SU-DHL-6 (cell line): ENCODE measurements around the gene C1orf141.

ENCODE experiments used
- H2AFZ ChIP-seq: fragments of 200-600 bp; sonication (generic); 2 replicates; pipeline ENCODE4 v1.6.1; 2014; ENCODE audit warnings: low read depth, mild to moderate bottlenecking, moderate library complexity, mixed read lengths, antibody characterized with exemption, low read length; ENCODE audit not compliant: severe bottlenecking
- H3F3A ChIP-seq: fragments of 200-600 bp; shearing (Covaris generic); 2 replicates; pipeline ENCODE4 v1.6.0; 2016; ENCODE audit warnings: antibody characterized with exemption, mild to moderate bottlenecking; ENCODE audit not compliant: insufficient read depth
- H3K27ac ChIP-seq: fragments of 200-600 bp; sonication (generic); 2 replicates; pipeline ENCODE4 v1.5.1; 2016; ENCODE audit warnings: low read depth, mild to moderate bottlenecking, low read length, moderate library complexity, mixed read lengths
- H3K27me3 ChIP-seq: fragments of 200-600 bp; sonication (generic), shearing (Covaris generic); 2 replicates; pipeline ENCODE4 v1.6.0; 2014; ENCODE audit warnings: mild to moderate bottlenecking, low read length
- H3K36me3 ChIP-seq: fragments of 200-600 bp; sonication (generic); 2 replicates; pipeline ENCODE4 v1.6.1; 2014; ENCODE audit warnings: mild to moderate bottlenecking, low read length, mixed read lengths
- H3K4me2 ChIP-seq: fragments of 300-600, 200-600 bp; shearing (Covaris generic), sonication (generic); 2 replicates; pipeline ENCODE4 v1.6.0; 2014; ENCODE audit warnings: low read length, low read depth, mild to moderate bottlenecking; ENCODE audit not compliant: poor library complexity, severe bottlenecking
- H3K4me3 ChIP-seq: fragments of 200-600 bp; sonication (generic); 2 replicates; pipeline ENCODE4 v1.5.1; 2014; ENCODE audit warnings: antibody characterized with exemption, low read length, mild to moderate bottlenecking, mixed read lengths; ENCODE audit not compliant: insufficient read depth, poor library complexity, severe bottlenecking
- H3K79me2 ChIP-seq: fragments of 200-600 bp; sonication (generic); 2 replicates; pipeline ENCODE4 v1.6.1; 2014; ENCODE audit warnings: mild to moderate bottlenecking, low read length, moderate library complexity; ENCODE audit not compliant: insufficient read depth
- H3K9ac ChIP-seq: fragments of 200-600 bp; sonication (generic); 2 replicates; pipeline ENCODE4 v1.7.0; 2014; ENCODE audit warnings: mild to moderate bottlenecking, low read length
- H3K9me2 ChIP-seq: fragments of 200-600 bp; sonication (generic); replicated peaks from 2 replicates; pipeline ENCODE4 v1.6.1; 2014; ENCODE audit warnings: low read length; ENCODE audit not compliant: insufficient read depth
- H3K9me3 ChIP-seq: fragments of 200-600 bp; sonication (generic); 2 replicates; pipeline ENCODE4 v1.6.1; 2014; ENCODE audit warnings: low read length, mixed read lengths; ENCODE audit not compliant: insufficient read depth
- H4K20me1 ChIP-seq: fragments of 200-600 bp; sonication (generic); 2 replicates; pipeline ENCODE4 v1.6.1; 2014; ENCODE audit warnings: low read depth, mild to moderate bottlenecking, antibody characterized with exemption, low read length, moderate library complexity, mixed read lengths
- CTCF ChIP-seq: fragments of 200-600 bp; sonication (generic); IDR thresholded peaks from one replicate; pipeline ENCODE4 v1.5.1; 2017; ENCODE audit warnings: antibody characterized with exemption, mild to moderate bottlenecking, low read length, moderate library complexity; ENCODE audit not compliant: insufficient read depth, poor library complexity, severe bottlenecking
- EZH2phosphoT487 ChIP-seq: fragments of 200-600 bp; sonication (generic), shearing (Covaris generic); conservative IDR thresholded peaks from 2 replicates; pipeline ENCODE4 v1.6.1; 2018; ENCODE audit warnings: mild to moderate bottlenecking, antibody characterized with exemption, low read length, moderate library complexity, mixed read lengths

The C1orf141 gene

GRCh38 chr1:67140460-67140859 lies 5.7 kb upstream of the C1orf141 start:
- H3K4me2 ChIP-seq: no peak overlapping the region
- H3F3A ChIP-seq: no peaks in the 10 kb centered on the region
- no peak for TF ChIP-seq EZH2phosphoT487
- no peak for TF ChIP-seq CTCF
- no peak overlapping the region for H2AFZ ChIP-seq
- no peaks in the 10 kb centered on the region for H3K36me3 ChIP-seq
- H3K9me2 ChIP-seq: no peaks in the 10 kb centered on the region
- no peaks in the 10 kb centered on the region for H3K9me3 ChIP-seq
- no peaks in the 10 kb centered on the region for H4K20me1 ChIP-seq
- no peaks in the 10 kb centered on the region for H3K79me2 ChIP-seq
- no peak overlapping the region for H3K4me3 ChIP-seq
- no peak overlapping the region for H3K27ac ChIP-seq
- no peak overlapping the region for H3K9ac ChIP-seq
- H3K27me3 ChIP-seq: no peaks in the 10 kb centered on the region

GRCh38 chr1:67138813-67139499 lies 4.2 kb upstream of the C1orf141 start:
- H3K9me2 ChIP-seq: no peaks in the 10 kb centered on the region
- no peaks in the 10 kb centered on the region for H3K36me3 ChIP-seq
- H3K4me2 ChIP-seq: no peak overlapping the region
- H3K79me2 ChIP-seq: no peaks in the 10 kb centered on the region
- no peak overlapping the region for H3K4me3 ChIP-seq
- H3K27ac ChIP-seq: no peak overlapping the region
- H3F3A ChIP-seq: no peaks in the 10 kb centered on the region
- H4K20me1 ChIP-seq: no peaks in the 10 kb centered on the region
- H3K27me3 ChIP-seq: no peaks in the 10 kb centered on the region
- no peak overlapping the region for H2AFZ ChIP-seq
- H3K9ac ChIP-seq: no peak overlapping the region
- H3K9me3 ChIP-seq: no peaks in the 10 kb centered on the region
- no peak for TF ChIP-seq CTCF
- no peak for TF ChIP-seq EZH2phosphoT487

- Histone ChIP-seq H3K36me3 (no peaks in the 10 kb centered on the region), H2AFZ (no peak overlapping the region), H3K9me2 (no peaks in the 10 kb centered on the region), H3K79me2 (no peaks in the 10 kb centered on the region), H3K4me2 (no peak overlapping the region), H3K4me3 (no peak overlapping the region), H3F3A (no peaks in the 10 kb centered on the region), H3K9ac (no peak overlapping the region), H3K9me3 (no peaks in the 10 kb centered on the region), H3K27ac (no peak overlapping the region), H3K27me3 (no peaks in the 10 kb centered on the region), H4K20me1 (no peaks in the 10 kb centered on the region)
- no peak for TF ChIP-seq CTCF
- no peak for TF ChIP-seq EZH2phosphoT487
Observed at GRCh38 chr1:67137307-67137753, 2.6 kb upstream of the C1orf141 start.
